SU-DHL-6 (cell line): ENCODE results near the gene ZSWIM8.

Experiments
- CTCF ChIP-seq: fragments of 200-600 bp; sonication (generic); IDR thresholded peaks from one replicate; pipeline ENCODE4 v1.5.1; 2017; ENCODE audit warnings: antibody characterized with exemption, mild to moderate bottlenecking, low read length, moderate library complexity; ENCODE audit not compliant: insufficient read depth, poor library complexity, severe bottlenecking
- EZH2phosphoT487 ChIP-seq: fragments of 200-600 bp; sonication (generic), shearing (Covaris generic); conservative IDR thresholded peaks from 2 replicates; pipeline ENCODE4 v1.6.1; 2018; ENCODE audit warnings: mild to moderate bottlenecking, antibody characterized with exemption, low read length, moderate library complexity, mixed read lengths

- TF ChIP-seq CTCF (no peak), EZH2phosphoT487 (no peak)
Observed at GRCh38 chr10:73847031-73847430, 61.6 kb downstream of the ZSWIM8 start.
